ENCODE results near the gene MARK3.

The MARK3 gene

GRCh38 chr14:103535891-103536565, 150.8 kb downstream of the MARK3 start:
- H3K27ac ChIP-seq (ENCODE audit: insufficient read depth, low read depth, low read length, poor library complexity, severe bottlenecking) = no peak overlapping the region
- 92 to 94% methylated on average over 11 of the region's 11 CpGs for WGBS, 2 experiments

DNA sequence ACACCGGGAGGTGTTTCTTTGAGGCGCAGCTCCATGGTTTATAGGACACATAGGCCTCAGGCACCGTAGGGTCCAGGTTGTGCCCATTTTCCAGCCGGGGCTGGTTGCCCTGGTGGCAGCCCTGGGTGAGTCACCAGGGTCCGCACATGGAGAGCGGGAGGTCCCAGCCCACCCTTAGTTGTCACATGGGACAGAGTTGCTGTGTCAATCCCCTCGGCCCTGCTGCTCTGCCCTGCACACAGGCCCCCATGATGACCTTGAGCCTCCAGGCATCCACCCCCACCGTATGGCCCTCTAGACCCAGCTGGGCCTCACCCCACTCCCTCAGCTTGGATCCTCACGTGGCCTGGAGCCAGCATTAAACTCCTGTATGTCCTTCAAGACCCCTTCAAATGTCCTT, 151.5 kb downstream of the MARK3 start:
- Histone ChIP-seq H3K27ac (ENCODE audit: insufficient read depth, low read depth, low read length, poor library complexity, severe bottlenecking) (no peak overlapping the region), H3K4me3 (ENCODE audit: insufficient read depth, low read depth, low read length) (no peak overlapping the region), H3K36me3 (ENCODE audit: control insufficient read depth, insufficient read depth, low read length) (no peaks in the 10 kb centered on the region), H3K4me1 (ENCODE audit: control insufficient read depth, insufficient read depth, low read length) (peaks cover 20% of the 10 kb centered on the region), H3K9me3 (ENCODE audit: control insufficient read depth, low read length) (no peaks in the 10 kb centered on the region), H3K27me3 (ENCODE audit: control insufficient read depth, insufficient read depth, low read length, poor library complexity, severe bottlenecking) (no peaks in the 10 kb centered on the region)
- 89 to 91% methylated on average over 9 of the region's 9 CpGs for WGBS, 2 experiments

More at GRCh38 chr14:103535891-103536565, 150.8 kb downstream of the MARK3 start:
- no peak overlapping the region for H3K4me3 ChIP-seq (ENCODE audit: insufficient read depth, low read depth, low read length)
- no peaks in the 10 kb centered on the region for H3K36me3 ChIP-seq (ENCODE audit: control insufficient read depth, insufficient read depth, low read length)
- H3K9me3 ChIP-seq (ENCODE audit: control insufficient read depth, low read length) = no peaks in the 10 kb centered on the region
- no peaks in the 10 kb centered on the region for H3K27me3 ChIP-seq (ENCODE audit: control insufficient read depth, insufficient read depth, low read length, poor library complexity, severe bottlenecking)
- H3K4me1 ChIP-seq (ENCODE audit: control insufficient read depth, insufficient read depth, low read length) = peaks cover 13% of the 10 kb centered on the region

DNA sequence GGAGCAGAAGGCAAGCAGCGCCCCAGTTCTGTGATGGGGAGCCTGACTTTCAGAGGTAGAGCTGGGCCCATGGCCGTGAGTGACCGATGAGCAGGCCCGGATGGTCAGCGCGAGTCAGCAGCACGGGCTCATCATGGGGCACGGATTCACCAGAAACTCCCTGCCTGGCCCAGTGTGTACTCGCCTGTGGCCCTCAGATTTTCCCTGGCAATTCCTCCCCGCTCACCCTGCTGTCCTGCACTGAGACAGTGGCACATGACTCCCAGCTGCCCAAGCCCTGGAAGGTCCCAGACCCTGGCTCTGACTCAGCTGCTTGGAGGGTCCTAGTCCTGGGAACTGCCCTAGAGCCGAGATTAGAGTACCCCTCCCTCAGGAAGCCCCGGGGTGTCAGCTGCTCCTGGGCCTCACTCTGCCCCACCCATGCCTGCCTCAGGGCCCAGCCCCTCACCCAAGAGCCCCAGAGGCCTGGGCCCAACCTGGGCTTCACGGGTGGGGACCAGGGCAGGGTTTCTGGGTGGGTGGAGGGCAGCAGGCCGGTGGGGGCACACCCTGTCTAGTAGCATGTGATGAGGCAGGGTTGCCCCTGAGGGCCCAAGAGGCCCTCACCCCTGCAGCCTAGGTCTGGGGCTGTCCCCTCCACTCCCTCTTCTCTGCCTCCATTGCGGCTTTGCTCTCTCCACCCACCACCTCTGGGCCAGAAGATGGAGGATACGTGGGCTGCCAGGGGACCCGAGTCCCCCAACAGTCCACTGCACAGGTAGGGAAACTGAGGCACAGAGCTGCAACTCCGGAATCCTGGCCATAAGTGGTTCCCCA, 152.2 kb downstream of the MARK3 start:
- no peaks in the 10 kb centered on the region for H3K27me3 ChIP-seq (ENCODE audit: control insufficient read depth, insufficient read depth, low read length, poor library complexity, severe bottlenecking)
- peaks cover 27% of the 10 kb centered on the region for H3K4me1 ChIP-seq (ENCODE audit: control insufficient read depth, insufficient read depth, low read length)
- no peak overlapping the region for H3K27ac ChIP-seq (ENCODE audit: insufficient read depth, low read depth, low read length, poor library complexity, severe bottlenecking)
- no peak overlapping the region for H3K4me3 ChIP-seq (ENCODE audit: insufficient read depth, low read depth, low read length)
- 80% methylated on average over 18 of the region's 18 CpGs for WGBS, 2 experiments
- H3K36me3 ChIP-seq (ENCODE audit: control insufficient read depth, insufficient read depth, low read length) = no peaks in the 10 kb centered on the region
- H3K9me3 ChIP-seq (ENCODE audit: control insufficient read depth, low read length) = no peaks in the 10 kb centered on the region

DNA sequence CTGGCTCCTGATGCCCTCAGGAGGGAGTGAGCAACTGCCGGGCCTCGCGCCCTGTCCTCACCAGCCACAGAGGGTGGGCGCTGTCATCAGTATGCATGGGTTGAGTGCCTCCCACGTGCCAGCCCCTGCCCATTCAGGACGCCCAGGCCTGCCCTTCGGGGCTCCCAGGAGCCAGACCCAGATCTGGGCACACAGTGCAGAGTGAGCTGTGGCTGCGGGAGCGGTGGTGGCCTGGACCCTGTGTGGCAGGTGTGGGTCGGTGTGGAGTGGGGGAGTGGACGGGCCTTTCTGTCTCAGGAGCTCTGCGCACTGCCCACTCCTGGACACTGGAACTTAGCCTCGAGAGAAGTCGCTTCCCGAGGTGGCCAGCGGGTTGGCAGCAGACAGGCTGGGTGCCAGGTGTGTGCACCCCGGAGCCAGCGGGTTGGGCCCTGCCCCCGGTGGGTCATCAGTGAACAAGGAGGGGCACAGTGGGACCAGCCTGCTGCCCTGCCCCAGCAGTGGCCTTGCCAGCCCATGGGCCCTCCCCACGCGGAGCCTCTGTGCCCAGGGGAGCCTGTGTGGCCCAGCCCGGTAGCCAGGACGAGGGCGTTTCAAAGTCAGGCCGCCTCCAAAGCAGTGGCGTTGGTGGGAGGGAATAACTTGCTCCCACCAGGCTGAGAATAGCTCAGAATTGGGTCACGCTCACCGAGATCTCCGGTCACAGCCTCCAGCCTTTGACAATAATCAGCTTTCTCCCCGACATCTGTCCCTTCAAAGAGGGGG, 153.3 kb downstream of the MARK3 start:
- no peaks in the 10 kb centered on the region for H3K9me3 ChIP-seq (ENCODE audit: control insufficient read depth, low read length)
- H3K27me3 ChIP-seq (ENCODE audit: control insufficient read depth, insufficient read depth, low read length, poor library complexity, severe bottlenecking) = no peaks in the 10 kb centered on the region
- H3K27ac ChIP-seq (ENCODE audit: insufficient read depth, low read depth, low read length, poor library complexity, severe bottlenecking) = peak overlapping the region; percentile 8
- no peaks in the 10 kb centered on the region for H3K36me3 ChIP-seq (ENCODE audit: control insufficient read depth, insufficient read depth, low read length)
- WGBS, 2 experiments = 87% methylated on average over 30 of the region's 30 CpGs
- no peak overlapping the region for H3K4me3 ChIP-seq (ENCODE audit: insufficient read depth, low read depth, low read length)
- peaks cover 34% of the 10 kb centered on the region for H3K4me1 ChIP-seq (ENCODE audit: control insufficient read depth, insufficient read depth, low read length)

GRCh38 chr14:103539056-103539825, 154.0 kb downstream of the MARK3 start:
- Histone ChIP-seq H3K4me3 (ENCODE audit: insufficient read depth, low read depth, low read length) (no peak overlapping the region), H3K27ac (ENCODE audit: insufficient read depth, low read depth, low read length, poor library complexity, severe bottlenecking) (peak overlapping the region; percentile 8), H3K9me3 (ENCODE audit: control insufficient read depth, low read length) (no peaks in the 10 kb centered on the region), H3K27me3 (ENCODE audit: control insufficient read depth, insufficient read depth, low read length, poor library complexity, severe bottlenecking) (no peaks in the 10 kb centered on the region), H3K36me3 (ENCODE audit: control insufficient read depth, insufficient read depth, low read length) (no peaks in the 10 kb centered on the region), H3K4me1 (ENCODE audit: control insufficient read depth, insufficient read depth, low read length) (peaks cover 42% of the 10 kb centered on the region)
- WGBS, 2 experiments = 86 to 88% methylated on average over 28 of the region's 28 CpGs

GRCh38 chr14:103540821-103541708, 155.8 kb downstream of the MARK3 start:
- Histone ChIP-seq H3K27ac (ENCODE audit: insufficient read depth, low read depth, low read length, poor library complexity, severe bottlenecking) (peak overlapping the region; percentile 2), H3K36me3 (ENCODE audit: control insufficient read depth, insufficient read depth, low read length) (no peaks in the 10 kb centered on the region), H3K4me3 (ENCODE audit: insufficient read depth, low read depth, low read length) (no peak overlapping the region), H3K4me1 (ENCODE audit: control insufficient read depth, insufficient read depth, low read length) (peaks cover 52% of the 10 kb centered on the region), H3K27me3 (ENCODE audit: control insufficient read depth, insufficient read depth, low read length, poor library complexity, severe bottlenecking) (no peaks in the 10 kb centered on the region), H3K9me3 (ENCODE audit: control insufficient read depth, low read length) (no peaks in the 10 kb centered on the region)
- WGBS, 2 experiments = 78 to 79% methylated on average over 17 of the region's 17 CpGs

- Histone ChIP-seq H3K36me3 (ENCODE audit: control insufficient read depth, insufficient read depth, low read length) (no peaks in the 10 kb centered on the region), H3K4me1 (ENCODE audit: control insufficient read depth, insufficient read depth, low read length) (peaks cover 55% of the 10 kb centered on the region), H3K9me3 (ENCODE audit: control insufficient read depth, low read length) (no peaks in the 10 kb centered on the region), H3K27ac (ENCODE audit: insufficient read depth, low read depth, low read length, poor library complexity, severe bottlenecking) (peak overlapping the region; percentile 98), H3K4me3 (ENCODE audit: insufficient read depth, low read depth, low read length) (peak overlapping the region; percentile 15), H3K27me3 (ENCODE audit: control insufficient read depth, insufficient read depth, low read length, poor library complexity, severe bottlenecking) (no peaks in the 10 kb centered on the region)
- WGBS, 2 experiments = 53 to 55% methylated on average over 33 of the region's 33 CpGs
Observed at GRCh38 chr14:103541709-103542604, 156.7 kb downstream of the MARK3 start.

DNA sequence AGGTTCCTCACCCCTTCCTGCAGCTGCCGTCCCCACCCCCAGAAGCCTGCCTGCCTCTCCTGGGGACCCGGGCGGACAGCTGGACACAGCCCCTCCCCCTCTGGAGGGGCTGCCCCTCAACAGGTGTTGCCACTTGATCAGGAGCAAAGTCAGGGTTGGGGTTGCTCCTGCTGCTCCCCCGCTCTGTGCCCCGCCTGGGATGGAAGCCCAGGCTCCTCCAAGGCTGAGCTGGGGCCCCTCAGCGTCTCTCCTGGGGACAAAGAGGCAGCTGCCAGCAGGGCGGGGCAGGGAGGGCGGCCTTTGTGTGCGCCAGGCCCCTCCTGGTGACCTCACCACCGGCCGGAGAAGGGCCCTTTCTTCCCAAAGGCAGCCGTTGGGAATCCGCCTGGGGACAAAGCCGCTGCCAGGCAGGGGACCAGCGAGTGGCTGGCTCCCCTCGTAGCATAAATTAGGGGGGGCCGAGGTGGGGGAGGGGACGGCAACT, 157.4 kb downstream of the MARK3 start:
- Histone ChIP-seq H3K4me1 (ENCODE audit: control insufficient read depth, insufficient read depth, low read length) (peaks cover 55% of the 10 kb centered on the region), H3K4me3 (ENCODE audit: insufficient read depth, low read depth, low read length) (peak overlapping the region; percentile 15), H3K36me3 (ENCODE audit: control insufficient read depth, insufficient read depth, low read length) (no peaks in the 10 kb centered on the region), H3K27me3 (ENCODE audit: control insufficient read depth, insufficient read depth, low read length, poor library complexity, severe bottlenecking) (no peaks in the 10 kb centered on the region), H3K9me3 (ENCODE audit: control insufficient read depth, low read length) (no peaks in the 10 kb centered on the region), H3K27ac (ENCODE audit: insufficient read depth, low read depth, low read length, poor library complexity, severe bottlenecking) (peak overlapping the region; percentile 98)
- 1% methylated on average over 18 of the region's 18 CpGs for WGBS, 2 experiments
